LHCN-M2 (cell line): ENCODE results near the gene CCDC70. TPM values are rescaled to one million over a fixed set of nuclear protein-coding genes. Genes with fewer than 3 reads are reported as not detected.
"Not testable (repeated sequence)": the region's sequence is repeated elsewhere in the genome, so short reads cannot be mapped to it uniquely, and the experiment has no call there.

Experiments used
- DNase-seq: peaks from one replicate; pipeline ENCODE4 v3.0.0-alpha.2; 2012; ENCODE audit warnings: low read depth
- polyA plus RNA-seq: library from polyadenylated mRNA; unstranded; fragments of >200 nt; gene quantifications from one replicate; pipeline ENCODE4 v1.2.1, GENCODE V29; 2012; ENCODE audit warnings: missing spikeins
- total RNA-seq: library from RNA; depleted of rRNA; stranded (reverse); fragments of >200 nt; gene quantifications from 2 replicates; pipeline ENCODE4 v1.2.3, GENCODE V29; 2014; rRNA removed

Gene CCDC70
- not detected in 2 replicates for total RNA-seq
- not detected for polyA plus RNA-seq

DNA sequence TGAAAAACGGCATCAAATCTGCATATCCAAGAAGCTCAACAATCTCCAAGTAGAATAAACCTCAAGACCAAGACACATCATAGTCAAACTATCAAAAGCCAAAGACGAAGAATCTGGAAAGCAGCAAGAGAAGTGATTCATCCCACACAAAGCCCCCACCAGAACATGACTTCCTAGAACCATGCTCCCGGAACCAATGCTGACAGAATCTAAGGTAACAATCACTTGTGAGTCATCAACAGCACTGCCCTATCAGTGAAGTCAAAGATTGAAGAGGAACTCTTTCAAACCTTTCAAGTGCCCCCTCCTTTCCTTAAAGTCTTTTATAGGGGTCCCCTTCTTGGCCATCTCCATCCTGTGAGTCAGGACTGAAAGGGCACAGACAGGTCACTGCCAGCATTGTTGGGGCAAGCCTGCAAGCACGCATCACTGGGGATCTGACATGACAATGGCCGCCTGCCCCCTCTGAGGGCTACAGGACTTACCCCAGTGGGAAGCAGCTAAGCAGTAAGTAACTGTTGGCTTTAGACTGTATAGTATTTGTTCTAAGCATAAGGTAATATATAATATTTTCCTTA, at the start of gene CCDC70:
CCDC70 (plus strand) TSS at position 247 of the 578 bp plus-strand sequence. CDS start 3,443 bp downstream, outside the sequence.
- peak; percentile 34 for DNase-seq

DNA sequence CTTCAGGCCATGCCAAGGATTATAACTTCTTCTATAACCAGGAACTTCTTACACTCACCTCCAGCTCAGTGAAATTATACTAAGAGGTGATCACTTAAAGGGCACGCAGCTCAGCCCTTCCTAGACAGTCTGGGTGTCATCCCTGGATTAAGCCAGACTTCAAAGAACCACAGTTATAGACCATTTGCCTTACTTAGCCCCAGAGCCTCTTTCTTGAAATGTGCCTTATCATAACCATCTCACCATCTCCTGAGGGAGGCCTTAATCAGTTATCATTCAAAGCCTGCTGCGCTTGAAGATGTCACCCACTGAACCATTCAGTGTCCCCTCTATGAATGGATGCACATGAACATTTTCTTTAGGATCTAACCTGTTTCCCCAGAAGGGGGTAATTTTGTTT, 47.7 kb upstream of the CCDC70 start:
- DNase-seq = no peak

DNA sequence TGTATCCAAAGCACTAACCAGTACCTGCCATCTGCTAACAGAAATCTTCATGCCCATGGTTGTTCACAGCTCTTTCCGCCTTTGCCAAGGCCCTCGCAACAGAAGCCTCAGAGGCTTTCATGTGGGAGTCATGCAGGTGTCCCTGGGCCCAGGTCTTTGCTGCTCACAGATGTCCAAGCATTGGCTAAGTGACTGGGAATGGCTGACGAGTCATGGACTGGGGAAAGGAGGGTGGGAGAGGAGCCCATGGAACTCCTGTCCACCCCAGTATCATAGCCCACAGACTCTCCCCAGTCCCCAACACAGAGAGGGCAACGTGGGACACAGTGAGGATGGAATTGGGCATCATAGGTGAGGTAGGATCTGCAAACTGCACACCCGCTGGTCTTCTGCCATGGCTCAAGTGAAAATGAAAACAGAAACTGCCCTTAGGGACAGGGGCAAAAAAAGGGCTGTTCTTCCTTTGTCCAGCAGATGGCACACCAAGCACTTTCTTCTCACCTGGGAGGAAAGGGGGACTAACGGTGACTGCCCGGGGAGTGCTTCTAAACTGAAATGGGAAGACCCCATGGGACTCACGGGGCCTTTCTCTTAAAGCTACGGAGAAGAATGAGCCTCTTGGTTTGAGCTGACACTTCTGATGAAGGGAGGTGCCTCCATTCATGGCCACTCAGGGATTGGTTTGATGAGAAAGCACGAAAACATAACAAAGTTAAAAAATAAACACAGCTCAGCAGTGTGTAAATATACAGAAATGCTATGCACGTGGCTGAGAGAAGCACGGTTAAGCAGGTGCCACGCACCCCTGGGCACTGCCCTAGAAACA, 46.7 kb upstream of the CCDC70 start:
- DNase-seq = peak; percentile 50

DNA sequence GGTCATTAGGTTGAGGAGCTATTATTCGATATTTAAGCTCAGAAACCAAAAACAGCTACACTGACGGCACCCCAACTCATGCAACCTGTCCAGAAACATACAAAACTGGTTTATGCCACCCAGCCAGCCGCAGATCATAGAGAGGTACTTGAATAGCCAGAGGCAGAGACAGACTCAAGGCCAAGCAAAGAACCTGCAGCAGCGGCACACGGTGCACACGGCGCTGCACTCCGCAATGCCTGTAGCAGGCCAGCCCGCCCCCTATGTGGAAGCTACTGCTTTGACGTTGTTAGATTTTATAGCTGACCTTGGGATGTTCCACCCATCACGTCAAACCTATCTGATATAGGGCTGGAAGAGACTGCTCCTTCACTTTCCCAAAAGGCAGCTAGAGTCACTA, 45.9 kb upstream of the CCDC70 start:
- DNase-seq = no peak

DNA sequence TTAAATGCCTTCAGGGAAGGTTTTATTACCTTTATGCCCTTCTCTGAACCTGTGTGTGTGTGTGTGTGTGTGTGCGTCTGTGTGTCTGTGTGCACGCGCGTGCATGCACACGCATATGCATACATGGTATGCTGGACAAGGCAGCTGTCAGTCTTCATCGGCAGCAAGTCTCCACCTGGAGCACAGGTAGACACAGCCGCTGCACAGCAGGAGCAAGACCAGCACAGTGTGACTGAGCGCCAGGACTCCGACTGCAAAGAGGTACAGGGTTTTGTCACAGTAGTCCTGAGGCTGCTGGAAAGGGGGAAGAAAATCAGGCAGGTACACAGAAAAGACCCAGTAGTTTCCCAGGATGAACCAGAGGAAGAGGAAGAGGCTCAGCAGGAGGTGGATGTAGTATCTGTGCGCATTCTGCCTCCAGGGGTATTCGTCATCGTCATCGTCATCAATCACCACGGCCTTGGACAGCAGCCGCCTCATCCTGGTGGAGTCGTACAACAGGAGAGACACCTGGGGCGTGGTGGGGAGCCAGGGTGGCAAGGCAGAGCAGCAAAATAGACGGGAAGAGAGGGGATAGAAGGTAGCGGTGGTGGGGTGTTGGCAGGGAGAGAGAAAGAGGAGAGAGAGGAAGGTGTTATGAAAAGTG, 45.0 kb upstream of the CCDC70 start:
- no peak for DNase-seq

DNA sequence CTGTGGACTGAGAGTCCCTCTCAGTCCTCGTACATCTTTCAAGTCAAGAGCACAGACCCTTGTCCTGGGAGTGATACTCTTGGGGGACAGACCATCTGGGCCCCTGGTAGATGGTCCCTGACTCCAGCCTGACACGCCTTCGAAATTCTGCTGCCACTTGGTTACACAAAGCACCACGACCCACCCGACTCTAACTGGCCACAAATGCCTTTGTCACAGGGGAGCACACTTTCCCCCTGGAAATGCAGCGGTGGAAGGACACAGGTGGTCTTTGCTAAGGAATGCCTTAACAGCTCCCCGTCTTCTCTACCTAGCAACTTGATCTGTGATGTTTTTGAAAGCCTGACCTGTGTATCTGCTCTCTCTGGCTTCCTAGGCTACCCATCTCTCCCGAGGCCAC, 44.1 kb upstream of the CCDC70 start:
- DNase-seq = no peak

DNA sequence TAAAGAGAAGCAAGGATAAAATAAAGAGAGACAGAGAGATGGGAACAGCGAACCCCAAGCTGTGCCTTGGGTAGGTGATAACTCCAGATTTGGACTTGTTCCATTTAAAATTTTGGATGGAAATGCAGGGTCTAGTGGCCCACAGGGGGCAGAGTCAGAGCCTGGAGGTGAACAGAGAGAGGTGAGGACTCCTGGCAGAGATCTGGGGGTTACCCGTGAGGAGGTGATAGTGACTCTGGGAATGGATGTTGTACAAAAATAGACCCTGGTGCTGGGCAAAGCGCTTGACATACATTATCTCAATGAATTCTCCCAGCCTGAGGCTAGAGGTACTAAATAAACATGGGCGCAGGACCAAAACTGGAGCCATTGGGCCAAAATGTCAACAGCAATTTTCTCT, 43.5 kb upstream of the CCDC70 start:
- DNase-seq = no peak

DNA sequence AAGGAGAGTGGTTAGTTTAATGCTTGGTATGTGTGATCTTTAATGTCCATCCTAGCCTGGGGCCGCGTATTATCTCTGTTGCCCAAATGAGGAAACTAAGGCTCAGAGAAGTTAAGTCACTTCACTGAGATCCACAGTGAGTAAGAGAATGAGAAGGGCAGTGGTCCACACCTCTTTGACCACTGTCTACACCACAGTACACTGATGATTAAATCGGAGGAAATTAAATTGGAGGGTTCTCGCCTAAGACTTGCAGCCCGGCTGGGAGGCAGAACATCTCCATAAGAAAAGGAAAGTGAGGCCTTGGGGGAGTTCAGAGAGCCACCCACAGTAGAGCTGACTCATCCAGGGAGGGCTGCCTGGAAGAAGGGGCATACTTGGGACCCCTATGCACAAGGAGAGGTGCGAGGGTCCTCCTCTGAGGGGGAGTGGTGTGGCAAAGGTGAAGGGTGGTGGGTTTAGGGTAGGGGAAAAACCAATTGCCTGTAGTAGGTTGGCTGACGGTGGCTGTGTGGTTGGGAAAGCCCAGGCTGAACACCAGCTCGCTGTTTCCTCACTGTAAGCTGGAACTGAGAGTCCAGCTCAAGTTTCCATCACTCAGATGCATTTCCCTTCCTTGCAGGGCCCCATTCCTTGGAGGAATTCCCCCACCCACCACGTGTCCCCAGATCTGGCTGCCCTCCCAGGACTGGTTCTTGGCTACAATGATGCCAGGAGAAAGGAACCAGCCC, 42.8 kb upstream of the CCDC70 start:
- DNase-seq = no peak

DNA sequence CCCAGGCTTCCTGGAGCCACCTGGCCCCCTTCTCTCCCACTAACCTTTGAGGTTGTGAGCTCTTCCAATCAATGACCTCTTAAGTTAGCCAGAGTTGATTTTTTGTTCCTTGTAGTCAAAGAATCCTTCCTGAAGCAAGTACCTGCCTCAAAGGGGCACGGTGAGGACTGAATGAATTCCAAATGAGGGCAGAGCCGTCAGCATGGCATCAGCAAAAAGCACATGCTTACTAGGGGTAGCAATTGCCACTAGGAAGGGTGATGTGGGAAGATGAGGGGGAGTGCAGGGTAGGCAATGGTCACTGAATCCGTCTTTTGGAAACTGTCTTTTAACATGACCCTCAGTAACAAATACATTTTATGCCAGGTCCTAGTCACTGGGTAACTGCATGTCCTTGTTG, 42.2 kb upstream of the CCDC70 start:
- DNase-seq = no peak

DNA sequence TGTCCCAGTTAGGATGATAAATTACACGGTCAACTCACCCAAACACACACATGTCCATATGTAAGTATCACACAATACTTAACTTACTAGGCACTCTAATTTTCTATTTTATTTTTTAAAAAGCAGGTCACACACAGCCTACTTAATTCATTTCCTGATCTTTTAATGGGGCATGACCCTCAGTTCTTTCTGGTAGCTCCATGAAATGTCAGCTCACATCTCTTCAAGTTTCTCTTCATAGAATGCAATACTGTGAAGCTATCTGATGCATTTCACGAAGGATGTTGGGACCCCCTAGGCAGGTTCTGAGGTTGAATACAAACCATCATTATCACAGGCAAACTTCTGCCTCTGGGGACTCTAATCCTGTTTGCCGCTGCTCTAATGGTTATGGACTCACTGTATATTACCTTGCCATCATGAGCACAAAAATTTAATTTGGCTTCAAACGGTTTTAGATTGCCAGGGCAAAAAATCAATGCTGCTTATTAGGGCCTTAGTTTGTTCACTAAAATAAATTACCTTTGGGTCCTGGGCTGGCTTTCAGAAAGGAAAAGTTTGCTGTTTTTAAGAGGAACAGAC, 41.7 kb upstream of the CCDC70 start:
- no peak for DNase-seq

DNA sequence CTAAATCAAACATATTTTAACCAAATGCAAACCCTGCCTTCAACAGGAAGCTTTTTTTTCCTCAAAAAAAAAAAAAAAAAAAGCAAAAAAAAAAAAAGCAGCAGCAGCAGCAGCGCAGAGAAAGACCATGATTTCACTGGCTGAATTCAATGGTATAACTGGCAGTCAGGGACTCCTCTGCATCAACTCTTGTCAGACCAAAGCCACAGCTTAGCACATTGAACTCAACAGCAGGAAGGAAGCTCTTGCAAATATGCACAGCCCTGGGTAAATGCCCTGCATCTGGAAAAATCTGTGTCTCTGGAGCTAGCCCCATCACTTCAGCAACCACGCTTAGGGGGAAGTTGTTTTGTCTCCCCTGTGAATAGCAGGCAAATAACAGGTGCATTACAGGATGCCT, 40.2 kb upstream of the CCDC70 start:
- DNase-seq = no peak

DNA sequence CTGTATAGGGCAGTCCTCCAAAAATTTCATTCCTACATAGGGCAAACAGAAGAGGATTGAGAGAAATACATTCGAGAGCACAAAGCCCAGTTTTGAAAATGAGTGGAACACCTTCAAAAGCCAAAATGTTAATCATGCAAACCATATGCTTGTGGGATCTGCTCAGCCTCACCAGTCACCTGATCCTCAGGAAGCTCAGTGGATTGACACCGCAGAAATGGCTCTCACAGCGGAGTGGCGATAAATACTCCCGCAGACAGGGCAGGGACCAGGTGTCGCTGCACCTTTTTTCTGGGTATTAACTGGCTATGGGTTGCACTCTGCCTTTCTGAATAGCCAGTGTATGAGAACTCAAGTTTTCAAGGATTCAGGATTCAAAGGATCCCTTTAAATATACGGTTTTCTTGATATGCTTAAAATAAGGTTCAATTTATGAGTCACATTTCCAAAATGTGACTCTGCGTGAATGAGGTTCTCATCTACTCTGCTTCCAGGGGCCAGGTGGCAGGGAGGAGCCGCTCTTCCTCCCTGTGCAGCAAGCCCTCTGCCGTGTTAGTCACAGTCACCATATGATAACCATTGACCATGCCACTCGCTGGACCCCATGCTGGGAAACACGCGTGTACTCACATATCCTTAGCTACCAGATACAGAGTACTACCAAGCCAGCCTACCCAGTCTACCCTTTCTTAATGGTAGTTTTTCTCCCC, 39.5 kb upstream of the CCDC70 start:
- no peak for DNase-seq

DNA sequence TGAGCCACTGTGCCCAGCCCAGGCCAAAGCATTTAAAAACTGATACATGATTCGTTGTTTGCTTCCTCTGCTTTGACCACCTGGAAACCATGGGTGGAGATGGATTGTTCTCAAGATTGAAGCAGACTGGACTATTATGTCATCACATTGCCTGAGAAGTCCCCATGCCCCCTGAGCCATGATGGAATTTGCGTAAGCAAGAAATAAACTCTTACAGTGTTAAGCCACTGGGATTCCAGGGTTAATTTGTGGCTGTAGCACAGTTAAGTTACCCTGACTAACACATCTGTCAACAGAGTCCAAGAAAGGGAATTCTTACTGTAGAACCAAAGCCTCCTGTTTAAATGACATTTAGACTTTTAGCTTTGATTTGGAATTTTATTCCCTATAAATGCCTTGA, 38.4 kb upstream of the CCDC70 start:
- DNase-seq = no peak

DNA sequence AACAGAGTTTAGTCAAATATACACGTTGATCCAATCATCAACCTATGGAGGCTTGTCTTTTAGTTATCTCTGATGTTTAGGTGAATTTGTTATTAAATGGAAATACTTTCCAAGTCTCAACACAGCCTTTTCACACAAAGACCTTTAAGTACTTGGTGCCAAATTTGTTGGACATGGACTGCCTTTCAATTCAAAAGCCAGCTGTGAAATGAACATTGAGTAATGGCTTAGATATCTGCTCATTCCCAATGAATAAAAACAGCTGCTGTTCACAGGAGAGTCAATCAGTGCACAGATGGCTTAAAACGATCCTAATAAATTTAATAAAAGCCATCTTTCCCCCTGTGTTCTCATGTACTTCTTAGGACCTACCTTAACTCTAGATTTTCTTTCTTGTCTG, 37.9 kb upstream of the CCDC70 start:
- peak; percentile 34 for DNase-seq

DNA sequence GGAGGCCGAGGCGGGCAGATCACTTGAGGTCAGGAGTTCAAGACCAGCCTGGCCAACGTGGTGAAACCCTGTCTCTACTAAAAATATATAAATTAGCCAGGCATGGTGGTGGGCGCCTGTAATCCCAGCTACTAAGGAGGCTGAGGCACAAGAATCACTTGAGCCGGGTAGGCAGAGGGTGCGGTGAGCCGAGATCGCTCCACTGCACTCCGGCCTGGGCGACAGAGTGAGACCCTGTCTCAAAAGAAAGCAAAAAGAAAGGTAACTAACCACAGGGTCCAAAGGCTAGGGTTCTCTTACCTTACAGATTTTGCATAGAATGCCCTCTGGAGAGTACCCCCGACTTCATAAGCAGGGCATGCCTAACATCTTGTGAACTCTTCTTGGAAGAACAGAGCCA, 37.1 kb upstream of the CCDC70 start:
- DNase-seq = not testable (repeated sequence)

DNA sequence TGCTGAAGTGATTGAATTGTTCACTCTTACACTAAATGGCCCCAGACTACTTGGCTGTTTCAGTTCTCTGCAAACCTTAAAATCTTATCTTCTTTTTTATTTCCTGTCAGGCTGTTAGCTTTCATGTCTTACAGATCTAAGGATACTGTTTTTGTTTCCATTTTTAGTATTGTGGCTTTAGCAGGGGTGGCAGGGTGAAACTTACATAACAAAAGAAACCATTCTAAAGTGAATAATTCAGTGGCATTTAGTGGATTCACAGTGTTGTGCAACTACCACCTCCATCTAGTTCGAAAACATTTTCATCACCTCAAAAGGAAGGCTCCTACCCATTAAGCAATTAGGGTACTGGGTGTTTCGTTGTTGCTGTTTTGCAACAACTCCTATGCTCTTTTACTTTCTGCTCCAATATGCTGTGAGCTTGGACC, 36.6 kb upstream of the CCDC70 start:
- no peak for DNase-seq

DNA sequence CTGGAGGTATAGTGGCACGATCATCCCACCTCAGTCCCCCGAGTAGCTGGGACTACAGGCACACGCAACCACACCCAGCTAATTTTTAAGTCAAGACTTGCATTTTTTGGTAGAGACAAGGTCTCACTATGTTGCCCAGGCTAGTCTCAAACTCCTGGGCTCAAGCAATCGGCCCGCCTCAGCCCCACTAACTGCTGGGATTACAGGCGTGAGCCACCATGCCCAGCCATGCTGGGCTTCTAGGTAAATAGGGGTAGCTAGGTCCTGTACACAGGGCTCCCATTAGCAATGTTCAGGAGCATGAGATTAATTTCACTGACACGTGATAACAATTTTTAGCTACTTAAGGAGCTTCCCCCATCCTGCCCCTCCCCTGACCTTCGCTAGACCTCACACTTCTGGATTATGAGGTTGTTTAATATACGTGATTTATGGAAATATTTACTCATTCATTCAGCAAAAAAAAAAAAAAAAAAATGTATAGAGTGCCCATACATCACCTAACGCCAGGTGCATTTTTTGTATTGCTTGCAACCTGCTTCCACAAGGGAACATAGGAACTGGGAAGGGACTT, 36.0 kb upstream of the CCDC70 start:
- no peak for DNase-seq

DNA sequence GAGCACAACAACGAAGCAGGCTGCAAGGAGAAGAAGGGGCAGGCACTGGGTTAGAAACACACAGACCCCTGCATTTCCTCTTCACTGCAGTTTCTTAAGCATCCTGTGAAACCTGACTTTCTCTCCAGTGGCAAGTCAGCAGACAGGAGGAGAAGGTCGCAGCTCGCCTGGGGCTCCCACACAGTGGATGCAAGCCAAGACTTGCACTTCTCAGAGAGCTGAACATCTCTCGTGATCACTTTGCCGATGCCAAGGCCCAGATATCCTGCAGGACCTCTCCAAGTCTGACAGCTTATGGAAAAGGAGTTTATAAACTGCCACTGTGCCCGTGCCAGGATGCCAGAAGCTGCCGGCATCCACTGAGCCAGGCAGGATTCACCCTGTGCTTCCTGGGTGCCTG, 35.2 kb upstream of the CCDC70 start:
- no peak for DNase-seq

DNA sequence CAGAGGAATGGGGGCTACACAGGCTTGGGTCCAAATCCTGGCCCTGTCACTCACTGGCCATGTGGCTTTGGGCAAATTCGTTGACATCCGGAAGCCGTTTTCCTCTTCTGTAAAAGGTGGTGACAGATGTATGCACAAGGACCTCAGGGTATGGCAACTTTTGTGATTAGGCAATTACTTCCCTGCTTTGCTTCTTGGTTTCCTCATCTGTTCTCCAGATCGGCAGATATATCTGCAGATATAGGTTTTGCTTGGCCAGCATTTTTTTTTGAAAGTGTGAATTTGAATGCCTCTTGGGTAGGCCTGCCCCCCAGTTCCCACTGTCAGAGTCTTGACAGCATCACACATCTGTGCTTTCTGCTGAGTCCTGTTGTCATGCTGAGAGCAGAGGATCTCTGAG, 34.5 kb upstream of the CCDC70 start:
- no peak for DNase-seq

DNA sequence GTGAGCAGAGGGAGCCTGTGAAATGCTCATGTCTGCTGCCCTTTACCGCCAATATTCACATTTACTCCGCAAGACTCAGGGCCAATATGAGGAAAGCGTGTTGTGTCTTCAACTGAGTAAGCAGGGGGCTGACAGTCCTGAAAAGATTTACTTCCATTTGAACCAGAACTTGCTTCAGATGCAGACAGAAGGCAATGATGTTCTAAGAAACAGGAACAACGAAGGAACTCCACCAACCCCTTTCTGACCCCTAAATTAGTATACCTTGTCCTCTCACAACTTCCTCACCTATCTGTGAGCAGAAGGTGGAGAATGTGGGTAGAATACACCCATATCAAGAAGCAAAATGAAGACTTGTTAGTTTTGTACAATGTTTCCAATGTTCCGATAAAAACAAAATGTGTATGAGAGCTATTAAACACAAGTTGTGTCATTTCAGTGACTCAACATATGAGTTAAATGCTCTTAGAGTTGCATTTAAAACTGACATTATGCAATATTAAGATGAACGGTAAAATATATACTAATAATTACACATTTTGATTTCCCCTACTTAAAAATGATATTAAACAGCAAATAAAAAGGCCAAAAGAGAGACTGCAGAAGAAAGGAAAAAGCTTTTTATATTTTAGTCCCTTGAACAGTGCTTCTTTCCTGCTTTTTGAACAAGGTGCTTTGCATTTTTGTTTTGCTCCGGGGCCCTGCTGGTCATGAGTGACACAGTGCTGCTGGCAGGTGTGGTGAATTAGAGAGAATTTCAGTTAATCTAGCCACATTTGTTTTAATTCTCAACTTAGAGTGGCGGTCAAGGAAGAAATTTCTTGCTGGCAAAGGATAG, 32.8 kb upstream of the CCDC70 start:
- DNase-seq = no peak
